K562 (cell line): ENCODE data around the gene EVI5. TPM values are rescaled to one million over a fixed set of nuclear protein-coding genes. Genes with fewer than 3 reads are reported as not detected.

ENCODE experiments used
- ADNP ChIP-seq: fragments of 200-800 bp; sonication (Bioruptor generic); IDR thresholded peaks from 2 replicates; pipeline ENCODE4 v1.6.1; 2016; ENCODE audit warnings: missing genetic modification characterization, missing compliant biosample characterization
- ATF4 ChIP-seq: fragments of 450-650 bp; formaldehyde crosslinking; IDR thresholded peaks from 2 replicates; pipeline ENCODE4 v1.4.0; 2022; ENCODE audit warnings: mild to moderate bottlenecking, moderate library complexity
- BRD9 ChIP-seq: fragments of 450-650 bp; IDR thresholded peaks from 2 replicates; pipeline ENCODE4 v1.6.1; 2018; ENCODE audit warnings: low read depth; ENCODE audit not compliant: partially characterized antibody
- CTBP1 ChIP-seq: fragments of 450-650 bp; IDR thresholded peaks from 2 replicates; pipeline ENCODE4 v1.6.1; 2016; ENCODE audit warnings: borderline replicate concordance
- ETV1 ChIP-seq: fragments of 450-650 bp; conservative IDR thresholded peaks from 2 replicates; pipeline ENCODE4 v1.6.1; 2016; ENCODE audit warnings: missing genetic modification characterization, control low read depth, low read depth, missing compliant biosample characterization
- FOSL1 ChIP-seq: fragments of 200-800 bp; sonication (Bioruptor generic); conservative IDR thresholded peaks from 2 replicates; pipeline ENCODE4 v1.6.1; 2016; ENCODE audit warnings: missing genetic modification characterization, missing compliant biosample characterization
- HBP1 ChIP-seq: fragments of 450-650 bp; formaldehyde crosslinking; IDR thresholded peaks from 2 replicates; pipeline ENCODE4 v1.4.0; 2022; ENCODE audit warnings: missing genetic modification characterization
- HNRNPUL1 ChIP-seq: fragments of 200-400 bp; formaldehyde crosslinking; IDR thresholded peaks from 2 replicates; pipeline ENCODE4 v1.6.1; 2017; ENCODE audit warnings: low read length
- MEIS2 ChIP-seq: fragments of 450-650 bp; IDR thresholded peaks from 2 replicates; pipeline ENCODE4 v1.6.1; 2014; ENCODE audit warnings: mild to moderate bottlenecking; ENCODE audit not compliant: partially characterized antibody
- MXD1 ChIP-seq: fragments of 250-450 bp; sonication (Bioruptor Pico); IDR thresholded peaks from 2 replicates; pipeline ENCODE4 v1.8.0; 2021; ENCODE audit warnings: borderline replicate concordance, mild to moderate bottlenecking, moderate library complexity; ENCODE audit not compliant: poor library complexity, severe bottlenecking
- PURB ChIP-seq: sonication (generic); formaldehyde crosslinking; IDR thresholded peaks from 2 replicates; pipeline ENCODE4 v1.9.0; 2021; ENCODE audit warnings: low read depth, mild to moderate bottlenecking, missing genetic modification reagents
- TAF9B ChIP-seq: fragments of 450-650 bp; IDR thresholded peaks from 2 replicates; pipeline ENCODE4 v1.6.1; 2018; ENCODE audit warnings: mild to moderate bottlenecking; ENCODE audit not compliant: partially characterized antibody
- TFE3 ChIP-seq: fragments of 450-650 bp; formaldehyde crosslinking; IDR thresholded peaks from 2 replicates; pipeline ENCODE4 v1.4.0; 2020; ENCODE audit warnings: mild to moderate bottlenecking, mixed read lengths
- ZC3H4 ChIP-seq: sonication (generic); formaldehyde crosslinking; IDR thresholded peaks from 2 replicates; pipeline ENCODE4 v1.9.0; 2021; ENCODE audit warnings: missing genetic modification reagents, borderline replicate concordance
- polyA plus RNA-seq, 8 experiments: library from polyadenylated mRNA; depleted of rRNA in 4 of 8; stranded (reverse) in 5 of 8; unstranded in 3 of 8; fragments of >200 nt; fragmentation: Nextera tagmentation in 2 of 8; fragmentation: Illumina TruSeq in 1 of 8; extraction: Ambion mirVana in 2 of 8; extraction: Trizol in 1 of 8; gene quantifications; 2 replicates each; pipeline versions ENCODE4 v1.2.1 to v1.2.3, GENCODE V29; 2011 to 2014; ENCODE audit warnings: inconsistent platforms in 1 of 8, missing spikeins in 1 of 8
- total RNA-seq, 7 experiments: library from RNA; depleted of rRNA in 6 of 7; stranded (reverse); fragments of >200 nt in 6 of 7; fragmentation: Illumina TruSeq in 2 of 7; extraction: Trizol in 2 of 7; gene quantifications; 2 replicates each; pipeline versions ENCODE4 v1.2.1 to v1.2.3, GENCODE V29; 2011 to 2021; ENCODE audit warnings: low replicate concordance in 1 of 7
- TF ChIP-seq, protein P1 (sequence below): fragments of 150-350 bp; IDR thresholded peaks from 2 replicates; pipeline ENCODE4 v1.6.1; 2014; ENCODE audit warnings: low read depth, mild to moderate bottlenecking, low read length, borderline replicate concordance

EVI5 gene
- total and polyA plus RNA-seq, 9 of the 15 experiments (the other 6 are each of a cell fraction or from before 2014, with no cell fraction given): 1.7 to 50.1 (median 13.7) TPM

DNA sequence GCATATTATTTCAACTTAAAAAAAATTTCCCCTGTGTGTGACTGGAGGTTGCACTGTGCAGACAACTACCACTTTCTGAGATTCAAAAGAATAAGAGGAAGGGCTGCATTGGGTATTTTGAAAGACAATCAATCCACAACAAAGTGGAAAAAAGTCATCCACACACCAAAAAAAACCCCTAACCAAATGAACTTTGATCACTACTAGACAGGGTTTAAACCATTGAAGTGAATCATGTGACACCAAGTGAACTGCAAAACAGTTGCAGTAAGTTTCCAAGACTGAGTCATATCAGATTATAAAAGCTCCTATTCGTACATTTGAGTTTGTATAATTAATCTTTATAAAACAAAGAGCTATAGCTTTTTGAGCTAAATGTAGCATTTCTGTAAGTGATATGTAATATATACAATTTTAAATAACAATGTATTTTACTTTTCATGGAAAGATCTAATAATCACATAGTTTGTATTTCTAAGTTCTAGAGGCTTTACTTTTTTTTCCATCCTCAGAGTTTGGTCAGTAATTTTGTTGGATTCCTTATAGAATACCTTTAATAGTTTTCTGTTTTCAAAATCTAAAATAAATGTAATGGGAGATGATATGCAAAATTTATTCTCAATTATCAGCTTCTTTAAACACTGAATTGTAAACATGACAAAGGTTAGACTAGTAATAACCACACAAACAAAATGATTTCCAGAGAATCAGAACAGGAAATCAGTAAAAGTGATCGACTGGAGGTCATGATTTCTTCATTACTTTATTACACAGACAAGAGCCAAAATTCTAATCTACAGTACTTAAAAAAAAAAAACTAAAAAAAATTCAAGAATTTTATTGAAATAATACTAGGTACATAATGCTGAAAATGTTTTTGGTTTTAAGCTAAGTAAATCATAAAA is 247.7 kb downstream of the EVI5 start (continued):
- peak; percentile 93 for TF ChIP-seq TFE3
- no peak for TF ChIP-seq CTBP1
- TF ChIP-seq MEIS2: no peak
- no peak for TF ChIP-seq ETV1 (tag)
- no peak for TF ChIP-seq MXD1 (CRISPR knock-in tag)
- no peak for TF ChIP-seq TAF9B
- TF ChIP-seq BRD9: no peak
- TF ChIP-seq, protein P1, sequence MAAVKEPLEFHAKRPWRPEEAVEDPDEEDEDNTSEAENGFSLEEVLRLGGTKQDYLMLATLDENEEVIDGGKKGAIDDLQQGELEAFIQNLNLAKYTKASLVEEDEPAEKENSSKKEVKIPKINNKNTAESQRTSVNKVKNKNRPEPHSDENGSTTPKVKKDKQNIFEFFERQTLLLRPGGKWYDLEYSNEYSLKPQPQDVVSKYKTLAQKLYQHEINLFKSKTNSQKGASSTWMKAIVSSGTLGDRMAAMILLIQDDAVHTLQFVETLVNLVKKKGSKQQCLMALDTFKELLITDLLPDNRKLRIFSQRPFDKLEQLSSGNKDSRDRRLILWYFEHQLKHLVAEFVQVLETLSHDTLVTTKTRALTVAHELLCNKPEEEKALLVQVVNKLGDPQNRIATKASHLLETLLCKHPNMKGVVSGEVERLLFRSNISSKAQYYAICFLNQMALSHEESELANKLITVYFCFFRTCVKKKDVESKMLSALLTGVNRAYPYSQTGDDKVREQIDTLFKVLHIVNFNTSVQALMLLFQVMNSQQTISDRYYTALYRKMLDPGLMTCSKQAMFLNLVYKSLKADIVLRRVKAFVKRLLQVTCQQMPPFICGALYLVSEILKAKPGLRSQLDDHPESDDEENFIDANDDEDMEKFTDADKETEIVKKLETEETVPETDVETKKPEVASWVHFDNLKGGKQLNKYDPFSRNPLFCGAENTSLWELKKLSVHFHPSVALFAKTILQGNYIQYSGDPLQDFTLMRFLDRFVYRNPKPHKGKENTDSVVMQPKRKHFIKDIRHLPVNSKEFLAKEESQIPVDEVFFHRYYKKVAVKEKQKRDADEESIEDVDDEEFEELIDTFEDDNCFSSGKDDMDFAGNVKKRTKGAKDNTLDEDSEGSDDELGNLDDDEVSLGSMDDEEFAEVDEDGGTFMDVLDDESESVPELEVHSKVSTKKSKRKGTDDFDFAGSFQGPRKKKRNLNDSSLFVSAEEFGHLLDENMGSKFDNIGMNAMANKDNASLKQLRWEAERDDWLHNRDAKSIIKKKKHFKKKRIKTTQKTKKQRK: no peak
- TF ChIP-seq HNRNPUL1: no peak
- no peak for TF ChIP-seq ATF4 (CRISPR knock-in tag)
- peak; percentile 90 for TF ChIP-seq FOSL1
- TF ChIP-seq HBP1 (CRISPR knock-in tag): no peak
- no peak for TF ChIP-seq PURB (CRISPR knock-in tag)
- peak; percentile 35; the same call in 1 of the 2 replicates for TF ChIP-seq ADNP (tag)
- no peak for TF ChIP-seq ZC3H4 (CRISPR knock-in tag)
